T47D (cell line): ENCODE results near the gene TOR1AIP1.

ENCODE experiments used
- DNase-seq, 2 experiments: peaks; one replicate each; pipeline versions ENCODE4 v3.0.0 to v3.0.0-alpha.2; 2011 to 2012; ENCODE audit warnings: low read depth in 1 of 2, low spot score in 1 of 2
- JUND ChIP-seq: IDR thresholded peaks from 2 replicates; pipeline ENCODE4 v1.6.1; 2012; ENCODE audit warnings: low read depth
- in situ Hi-C: cut with HindIII; loops from 2 replicates; pipeline ENCODE4 v1.10.0; 2016; ENCODE audit warnings: low sequenced_read_pairs, low pct_unique_long_range_greater_than_20kb

TOR1AIP1 gene

GRCh38 chr1:179870870-179871269 is 11.2 kb upstream of the TOR1AIP1 start:
- in situ Hi-C loops = no loop called here

GRCh38 chr1:179871940-179872339 is 10.1 kb upstream of the TOR1AIP1 start:
- no peak for TF ChIP-seq JUND
- peak; percentile 13 to 53 for DNase-seq
- in situ Hi-C loops = no loop called here

More at GRCh38 chr1:179870870-179871269, 11.2 kb upstream of the TOR1AIP1 start:
- no peak for TF ChIP-seq JUND
- DNase-seq = no peak

- TF ChIP-seq JUND = no peak
- DNase-seq = no peak
- in situ Hi-C loops = no loop called here
Measured at GRCh38 chr1:179872558-179872957, 9.5 kb upstream of the TOR1AIP1 start.

- no peak for DNase-seq
- no peak for TF ChIP-seq JUND
- in situ Hi-C loops = no loop called here
Measured at GRCh38 chr1:179873438-179873851, 8.6 kb upstream of the TOR1AIP1 start.

GRCh38 chr1:179875596-179876299 is 6.3 kb upstream of the TOR1AIP1 start:
- no peak for DNase-seq
- in situ Hi-C loops = no loop called here
- TF ChIP-seq JUND = no peak

GRCh38 chr1:179876300-179876715 is 5.8 kb upstream of the TOR1AIP1 start:
- peak in 1 of 2 experiments; percentile 38 for DNase-seq
- no peak for TF ChIP-seq JUND
- in situ Hi-C loops = no loop called here

- no peak for TF ChIP-seq JUND
- in situ Hi-C loops = no loop called here
- peak; percentile 73 to 93 for DNase-seq
Measured at GRCh38 chr1:179877586-179878265, 4.4 kb upstream of the TOR1AIP1 start, which contains the start of gene TOR1AIP2. TSS of gene TOR1AIP2 (minus strand) at chr1:179877803. CDS start at chr1:179852665, 25,138 bp downstream.

GRCh38 chr1:179879797-179880196 is 2.3 kb upstream of the TOR1AIP1 start:
- DNase-seq = no peak
- in situ Hi-C loops = no loop called here
- TF ChIP-seq JUND = no peak

- peak; percentile 67 to 96 for DNase-seq
- no peak for TF ChIP-seq JUND
- in situ Hi-C loops = no loop called here
Measured at GRCh38 chr1:179881642-179882252, 338 bp upstream of the TOR1AIP1 start.

GRCh38 chr1:179883040-179883744 is 1.1 kb downstream of the TOR1AIP1 start:
- no peak for DNase-seq
- in situ Hi-C loops = no loop called here
- TF ChIP-seq JUND = no peak

GRCh38 chr1:179883745-179884138 is 1.7 kb downstream of the TOR1AIP1 start:
- TF ChIP-seq JUND = no peak
- DNase-seq = no peak
- in situ Hi-C loops = no loop called here

GRCh38 chr1:179888071-179888470 is 6.0 kb downstream of the TOR1AIP1 start:
- no peak for TF ChIP-seq JUND
- DNase-seq = no peak
- in situ Hi-C loops = no loop called here
